ENCODE data around the gene SERBP1. TPM values are rescaled to one million over a fixed set of nuclear protein-coding genes. Genes with fewer than 3 reads are reported as not detected.
A peak's percentile ranks its signal among the peaks of the same experiment; 100 is the strongest.

Gene SERBP1
- total RNA-seq, 6 experiments from 2014 or later, result 65.6 to 156 (median 96.6) TPM

- intact Hi-C loops (cut with DNase I), result no loop called here
Observed at GRCh38 chr1:67439277-67440029, 9.3 kb upstream of the SERBP1 start.

GRCh38 chr1:67437961-67438360 lies 7.8 kb upstream of the SERBP1 start:
- Histone ChIP-seq H3K4me1 (no peaks in the 10 kb centered on the region), H3K9me3 (no peaks in the 10 kb centered on the region), H3K36me3 (no peaks in the 10 kb centered on the region), H3K4me3 (no peak overlapping the region), H3K27me3 (no peaks in the 10 kb centered on the region), H3K27ac (no peak overlapping the region)
- peak in 2 of 4 donors; percentile 43 for ATAC-seq
- 38% methylated on average over 2 of the region's 2 CpGs for WGBS (ENCODE audit: insufficient coverage, low coverage, low lambda C conversion rate, missing lambda C conversion rate)
- intact Hi-C loops (cut with DNase I), result no loop called here
- no peak for TF ChIP-seq CTCF (IDR thresholded peaks at IDR 0.05)
- no peak for TF ChIP-seq POLR2A (IDR thresholded peaks at IDR 0.05)
- DNase-seq, result no peak

More at GRCh38 chr1:67439277-67440029, 9.3 kb upstream of the SERBP1 start:
- TF ChIP-seq CTCF (IDR thresholded peaks at IDR 0.05) (no peak), POLR2A (IDR thresholded peaks at IDR 0.05) (no peak)
- no peak overlapping the region for H3K27ac ChIP-seq
- no peaks in the 10 kb centered on the region for H3K4me1 ChIP-seq
- no peak for ATAC-seq
- H3K27me3 ChIP-seq, result no peaks in the 10 kb centered on the region
- WGBS (ENCODE audit: insufficient coverage, low coverage, low lambda C conversion rate, missing lambda C conversion rate), result 92% methylated on average over 6 of the region's 6 CpGs
- H3K4me3 ChIP-seq, result no peak overlapping the region
- H3K9me3 ChIP-seq, result no peaks in the 10 kb centered on the region
- DNase-seq, result no peak
- no peaks in the 10 kb centered on the region for H3K36me3 ChIP-seq

GRCh38 chr1:67436511-67437055 lies 6.4 kb upstream of the SERBP1 start:
- ATAC-seq (no peak), DNase-seq (no peak)
- Histone ChIP-seq H3K9me3 (no peaks in the 10 kb centered on the region), H3K27ac (no peak overlapping the region), H3K36me3 (no peaks in the 10 kb centered on the region), H3K27me3 (no peaks in the 10 kb centered on the region), H3K4me1 (no peaks in the 10 kb centered on the region), H3K4me3 (no peak overlapping the region)
- WGBS (ENCODE audit: insufficient coverage, low coverage, low lambda C conversion rate, missing lambda C conversion rate), result 91% methylated on average over 4 of the region's 4 CpGs
- TF ChIP-seq POLR2A (IDR thresholded peaks at IDR 0.05) (no peak), CTCF (IDR thresholded peaks at IDR 0.05) (no peak)
- intact Hi-C loops (cut with DNase I), result no loop called here

GRCh38 chr1:67434491-67434890 lies 4.3 kb upstream of the SERBP1 start:
- TF ChIP-seq POLR2A (IDR thresholded peaks at IDR 0.05), result no peak
- no peak for TF ChIP-seq CTCF (IDR thresholded peaks at IDR 0.05)
- Histone ChIP-seq H3K4me1 (no peaks in the 10 kb centered on the region), H3K9me3 (no peaks in the 10 kb centered on the region), H3K27ac (no peak overlapping the region), H3K4me3 (no peak overlapping the region), H3K36me3 (no peaks in the 10 kb centered on the region), H3K27me3 (no peaks in the 10 kb centered on the region)
- intact Hi-C loops (cut with DNase I), result no loop called here
- ATAC-seq (no peak), DNase-seq (no peak)
- WGBS (ENCODE audit: insufficient coverage, low coverage, low lambda C conversion rate, missing lambda C conversion rate), result 55% methylated on average over 2 of the region's 2 CpGs
